Cardiac muscle cell (in vitro differentiated cells and primary cell): Measurements from ENCODE around the gene CREB3L2. TPM values are rescaled to one million over a fixed set of nuclear protein-coding genes. Genes with fewer than 3 reads are reported as not detected.
A peak's percentile ranks its signal among the peaks of the same experiment; 100 is the strongest.

Source experiments
- DNase-seq, 2 donors: peaks; one replicate each; pipeline versions ENCODE4 v3.0.0 to v3.0.0-alpha.2; 2010 to 2017; ENCODE audit warnings: low read depth in 1 of 2, low spot score in 1 of 2
- H3K27ac ChIP-seq: fragments of 200-600 bp; sonication (generic); 2 replicates; pipeline ENCODE4 v1.5.1; 2016
- H3K27me3 ChIP-seq: fragments of 200-600 bp; sonication (generic); 2 replicates; pipeline ENCODE4 v1.6.0; 2016; ENCODE audit warnings: control low read depth
- H3K36me3 ChIP-seq: fragments of 200-600 bp; sonication (generic); 2 replicates; pipeline ENCODE4 v1.5.1; 2016; ENCODE audit warnings: control low read depth
- H3K4me1 ChIP-seq: fragments of 200-600 bp; sonication (generic); 2 replicates; pipeline ENCODE4 v1.8.1; 2017; ENCODE audit warnings: low read depth, mild to moderate bottlenecking, mixed run types
- H3K4me3 ChIP-seq: fragments of 200-600 bp; sonication (generic); 2 replicates; pipeline ENCODE4 v1.5.1; 2016; ENCODE audit warnings: mild to moderate bottlenecking
- H3K9me3 ChIP-seq: fragments of 200-600 bp; sonication (generic); 2 replicates; pipeline ENCODE4 v1.5.1; 2017; ENCODE audit warnings: low read depth, mild to moderate bottlenecking, control low read depth
- polyA plus RNA-seq: library from polyadenylated mRNA; unstranded; fragments of >200 nt; fragmentation: Nextera tagmentation; extraction: Ambion mirVana; gene quantifications from 2 replicates; pipeline ENCODE4 v1.2.1, GENCODE V29; 2016
- total RNA-seq: library from RNA; depleted of rRNA; stranded (reverse); fragments of >200 nt; gene quantifications from 2 replicates; pipeline ENCODE4 v1.2.3, GENCODE V29; 2016
- TF ChIP-seq, protein P1 (sequence below): IDR thresholded peaks from 2 replicates; pipeline ENCODE4 v1.5.1; 2012; ENCODE audit warnings: low read depth, mild to moderate bottlenecking, low read length

CREB3L2 gene
- total and polyA plus RNA-seq, 2 experiments from 2014 or later, result 22.1 to 24.3 TPM

- Histone ChIP-seq H3K9me3 (no peaks in the 10 kb centered on the region), H3K36me3 (no peaks in the 10 kb centered on the region), H3K27ac (no peak overlapping the region), H3K4me3 (no peak overlapping the region), H3K27me3 (no peaks in the 10 kb centered on the region), H3K4me1 (peaks cover 9% of the 10 kb centered on the region)
- TF ChIP-seq, protein P1, sequence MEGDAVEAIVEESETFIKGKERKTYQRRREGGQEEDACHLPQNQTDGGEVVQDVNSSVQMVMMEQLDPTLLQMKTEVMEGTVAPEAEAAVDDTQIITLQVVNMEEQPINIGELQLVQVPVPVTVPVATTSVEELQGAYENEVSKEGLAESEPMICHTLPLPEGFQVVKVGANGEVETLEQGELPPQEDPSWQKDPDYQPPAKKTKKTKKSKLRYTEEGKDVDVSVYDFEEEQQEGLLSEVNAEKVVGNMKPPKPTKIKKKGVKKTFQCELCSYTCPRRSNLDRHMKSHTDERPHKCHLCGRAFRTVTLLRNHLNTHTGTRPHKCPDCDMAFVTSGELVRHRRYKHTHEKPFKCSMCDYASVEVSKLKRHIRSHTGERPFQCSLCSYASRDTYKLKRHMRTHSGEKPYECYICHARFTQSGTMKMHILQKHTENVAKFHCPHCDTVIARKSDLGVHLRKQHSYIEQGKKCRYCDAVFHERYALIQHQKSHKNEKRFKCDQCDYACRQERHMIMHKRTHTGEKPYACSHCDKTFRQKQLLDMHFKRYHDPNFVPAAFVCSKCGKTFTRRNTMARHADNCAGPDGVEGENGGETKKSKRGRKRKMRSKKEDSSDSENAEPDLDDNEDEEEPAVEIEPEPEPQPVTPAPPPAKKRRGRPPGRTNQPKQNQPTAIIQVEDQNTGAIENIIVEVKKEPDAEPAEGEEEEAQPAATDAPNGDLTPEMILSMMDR, result no peak
- DNase-seq, result no peak
Observed at GRCh38 chr7:137962491-137962874, 39.4 kb downstream of the CREB3L2 start.

- Histone ChIP-seq H3K27ac (no peak overlapping the region), H3K27me3 (no peaks in the 10 kb centered on the region), H3K4me1 (peaks cover 9% of the 10 kb centered on the region), H3K36me3 (no peaks in the 10 kb centered on the region), H3K4me3 (no peak overlapping the region), H3K9me3 (no peaks in the 10 kb centered on the region)
- DNase-seq, result no peak
- TF ChIP-seq, protein P1, result no peak
Observed at GRCh38 chr7:137961200-137962177, 40.4 kb downstream of the CREB3L2 start.

- Histone ChIP-seq H3K36me3 (no peaks in the 10 kb centered on the region), H3K4me3 (no peak overlapping the region), H3K27ac (no peak overlapping the region), H3K27me3 (no peaks in the 10 kb centered on the region), H3K4me1 (peaks cover 24% of the 10 kb centered on the region), H3K9me3 (no peaks in the 10 kb centered on the region)
- TF ChIP-seq, protein P1, result no peak
- DNase-seq, result no peak
Observed at GRCh38 chr7:137960020-137960419, 41.9 kb downstream of the CREB3L2 start.

DNA sequence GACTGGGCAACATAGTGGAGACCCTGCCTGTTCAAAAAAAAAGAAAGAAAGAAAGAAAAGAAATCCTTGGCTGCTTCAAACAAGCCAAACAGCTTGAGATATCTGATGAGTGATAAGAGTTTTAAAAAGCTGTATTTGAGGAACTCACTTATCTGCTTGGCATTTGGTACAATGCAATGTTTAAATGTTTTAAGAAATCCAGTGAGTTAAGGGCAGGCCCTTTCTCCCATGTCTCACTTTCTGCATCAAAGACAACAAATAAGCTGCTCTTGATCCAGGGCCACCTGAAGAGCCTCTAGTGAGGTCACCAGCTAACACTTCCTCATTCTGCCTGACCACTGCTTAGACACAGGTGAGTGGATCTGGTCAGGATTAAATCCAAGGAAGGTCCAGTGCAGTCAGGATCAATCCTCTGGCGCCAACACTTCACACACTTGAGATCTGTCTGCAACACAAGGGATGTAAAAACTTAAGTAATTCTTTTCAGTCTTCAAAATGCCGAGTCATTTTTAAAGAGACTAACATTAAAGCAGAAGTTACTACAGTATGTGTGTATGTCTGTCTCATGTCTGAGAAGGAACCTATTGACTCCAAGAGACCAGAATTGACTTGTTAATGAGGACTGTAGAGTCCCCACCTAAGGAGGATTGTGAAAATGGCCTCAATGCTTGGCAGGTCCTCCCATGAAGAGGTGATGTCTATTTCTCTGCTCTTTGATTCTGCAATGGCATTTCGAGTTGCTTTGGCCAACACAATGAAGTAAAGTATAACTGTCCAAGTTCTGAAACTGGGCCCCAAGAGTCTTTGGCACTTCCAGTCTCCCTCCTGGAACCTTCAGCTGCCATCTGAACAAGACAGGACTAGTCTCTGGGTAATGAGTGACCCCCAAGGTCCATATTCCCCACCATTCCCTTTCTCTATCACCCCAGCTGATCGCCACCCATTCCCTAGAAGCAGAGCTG, 43.1 kb downstream of the CREB3L2 start:
- TF ChIP-seq, protein P1, result no peak
- peaks cover 37% of the 10 kb centered on the region for H3K4me1 ChIP-seq
- DNase-seq, result no peak
- H3K36me3 ChIP-seq, result no peaks in the 10 kb centered on the region
- peak overlapping the region; percentile 35 for H3K27ac ChIP-seq
- H3K27me3 ChIP-seq, result no peaks in the 10 kb centered on the region
- no peak overlapping the region for H3K4me3 ChIP-seq
- no peaks in the 10 kb centered on the region for H3K9me3 ChIP-seq

GRCh38 chr7:137957887-137958286, 44.0 kb downstream of the CREB3L2 start:
- no peak overlapping the region for H3K4me3 ChIP-seq
- DNase-seq, result peak in 1 of 2 donors; percentile 60
- peaks cover 41% of the 10 kb centered on the region for H3K4me1 ChIP-seq
- H3K27me3 ChIP-seq, result no peaks in the 10 kb centered on the region
- no peaks in the 10 kb centered on the region for H3K36me3 ChIP-seq
- TF ChIP-seq, protein P1, result no peak
- no peaks in the 10 kb centered on the region for H3K9me3 ChIP-seq
- peak overlapping the region; percentile 7 for H3K27ac ChIP-seq
